Measurements from ENCODE around the gene ZNF423. TPM values are rescaled to one million over a fixed set of nuclear protein-coding genes. Genes with fewer than 3 reads are reported as not detected.

ZNF423 gene
- total RNA-seq, 1 experiment from 2014 or later: 43.6 TPM

DNA sequence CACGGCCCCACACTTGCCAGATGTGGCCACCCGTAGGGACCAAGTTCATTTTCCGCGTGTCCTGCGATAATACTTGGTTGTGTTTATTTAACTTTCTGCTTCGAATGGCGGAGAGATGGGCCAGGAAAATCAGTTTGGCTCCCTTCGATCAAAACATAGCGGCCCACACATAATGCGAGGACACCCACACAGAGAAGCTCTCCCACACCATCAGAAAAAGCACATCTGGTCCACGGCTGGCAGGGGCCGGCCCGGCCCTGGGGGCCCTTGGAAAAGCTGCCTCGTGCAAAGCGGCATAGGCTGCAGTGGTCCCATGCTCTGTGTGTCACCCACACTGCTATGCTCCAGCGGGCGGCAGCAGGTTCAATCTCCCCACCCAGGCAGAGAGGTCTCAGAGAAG lies 46.9 kb downstream of the ZNF423 start:
- no peak for DNase-seq
- Histone ChIP-seq H3K36me3 (replicated peaks; ENCODE audit: control insufficient read depth, insufficient read depth, low read length) (no peaks in the 10 kb centered on the region), H3K4me3 (ENCODE audit: insufficient read depth, low read depth, low read length) (no peak overlapping the region), H3K27me3 (ENCODE audit: control insufficient read depth, insufficient read depth, low read length) (no peaks in the 10 kb centered on the region)

DNA sequence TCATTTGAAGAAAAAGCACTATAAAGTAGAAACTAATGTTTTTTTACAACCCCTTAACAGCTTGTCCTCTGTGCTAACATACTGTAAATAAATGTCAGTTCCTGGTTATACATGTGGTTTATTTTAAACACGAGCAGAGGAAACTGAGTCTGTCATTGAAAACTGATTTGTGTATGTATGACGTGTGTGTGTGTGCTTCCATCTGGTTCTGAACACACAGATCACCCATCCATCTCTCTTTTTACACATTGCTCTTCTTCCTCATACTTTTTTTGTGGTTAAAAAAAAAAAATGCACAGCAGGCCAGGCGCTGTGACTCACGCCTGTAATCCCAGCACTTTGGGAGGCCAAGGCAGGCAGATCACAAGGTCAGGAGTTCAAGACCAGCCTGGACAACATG lies 49.5 kb downstream of the ZNF423 start:
- Histone ChIP-seq H3K27me3 (ENCODE audit: control insufficient read depth, insufficient read depth, low read length) (no peaks in the 10 kb centered on the region), H3K36me3 (replicated peaks; ENCODE audit: control insufficient read depth, insufficient read depth, low read length) (no peaks in the 10 kb centered on the region), H3K4me3 (ENCODE audit: insufficient read depth, low read depth, low read length) (no peak overlapping the region)
- DNase-seq: no peak

DNA sequence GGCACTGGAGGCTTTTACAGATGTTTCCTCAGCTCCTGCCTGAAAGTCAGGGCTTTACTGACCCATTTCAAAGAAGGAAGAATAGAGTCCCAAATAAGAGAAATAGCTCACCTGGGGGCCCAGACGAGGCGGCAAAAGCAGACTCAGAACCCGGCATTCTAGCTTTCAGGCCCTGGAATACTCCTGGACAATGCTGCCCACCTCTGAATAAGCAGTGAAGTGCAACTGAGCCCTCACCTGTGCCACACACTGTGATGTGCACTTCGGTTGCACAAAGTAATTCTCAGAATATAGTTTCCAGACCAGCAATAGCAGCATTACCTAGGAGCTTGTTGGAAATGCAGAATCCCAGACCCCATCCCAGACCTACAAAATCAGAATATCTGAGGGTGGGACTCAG lies 54.6 kb downstream of the ZNF423 start:
- Histone ChIP-seq H3K27me3 (ENCODE audit: control insufficient read depth, insufficient read depth, low read length) (no peaks in the 10 kb centered on the region), H3K36me3 (replicated peaks; ENCODE audit: control insufficient read depth, insufficient read depth, low read length) (no peaks in the 10 kb centered on the region), H3K4me3 (ENCODE audit: insufficient read depth, low read depth, low read length) (no peak overlapping the region)
- DNase-seq: no peak

DNA sequence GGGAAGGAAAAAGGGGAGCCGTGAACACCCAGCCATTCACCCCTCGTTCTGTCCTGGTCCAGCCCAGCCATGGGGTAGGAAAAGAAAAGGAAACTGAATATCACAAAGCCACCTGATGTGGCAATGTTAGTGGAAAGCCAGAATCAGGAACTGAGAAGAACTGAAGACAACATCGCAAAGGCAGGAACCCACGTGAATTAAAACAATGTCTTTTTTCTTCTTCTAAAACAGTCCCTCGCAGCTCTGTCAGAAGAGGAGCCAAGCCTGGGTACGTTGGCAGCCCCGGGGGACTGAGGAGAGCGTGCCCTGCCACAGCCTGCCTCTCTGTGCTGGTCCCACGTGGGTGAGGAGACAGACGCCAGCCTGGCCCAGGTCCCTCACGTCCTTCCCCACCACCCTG lies 55.0 kb downstream of the ZNF423 start:
- Histone ChIP-seq H3K4me3 (ENCODE audit: insufficient read depth, low read depth, low read length) (no peak overlapping the region), H3K36me3 (replicated peaks; ENCODE audit: control insufficient read depth, insufficient read depth, low read length) (no peaks in the 10 kb centered on the region), H3K27me3 (ENCODE audit: control insufficient read depth, insufficient read depth, low read length) (no peaks in the 10 kb centered on the region)
- no peak for DNase-seq

DNA sequence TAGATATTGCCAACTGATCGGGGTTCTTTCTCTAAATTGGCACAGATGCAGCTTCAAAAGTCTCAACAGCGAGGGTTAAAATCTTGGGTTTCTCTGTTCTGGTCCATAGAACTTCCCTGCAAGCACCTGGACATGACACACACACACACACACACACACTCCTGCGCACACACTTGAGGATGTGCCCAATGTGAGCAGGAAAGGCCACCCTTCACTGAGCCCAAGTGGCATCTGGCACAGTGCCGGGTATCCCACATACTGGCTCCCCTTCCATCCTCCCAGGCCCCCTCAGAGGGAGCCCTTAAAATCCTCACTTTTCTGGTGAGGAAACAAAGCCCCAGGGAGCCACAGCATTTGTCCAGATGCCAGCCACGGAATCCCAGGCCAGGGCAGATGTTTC lies 55.5 kb downstream of the ZNF423 start:
- DNase-seq: no peak
- H3K36me3 ChIP-seq (replicated peaks; ENCODE audit: control insufficient read depth, insufficient read depth, low read length): no peaks in the 10 kb centered on the region
- H3K27me3 ChIP-seq (ENCODE audit: control insufficient read depth, insufficient read depth, low read length): no peaks in the 10 kb centered on the region
- H3K4me3 ChIP-seq (ENCODE audit: insufficient read depth, low read depth, low read length): no peak overlapping the region

DNA sequence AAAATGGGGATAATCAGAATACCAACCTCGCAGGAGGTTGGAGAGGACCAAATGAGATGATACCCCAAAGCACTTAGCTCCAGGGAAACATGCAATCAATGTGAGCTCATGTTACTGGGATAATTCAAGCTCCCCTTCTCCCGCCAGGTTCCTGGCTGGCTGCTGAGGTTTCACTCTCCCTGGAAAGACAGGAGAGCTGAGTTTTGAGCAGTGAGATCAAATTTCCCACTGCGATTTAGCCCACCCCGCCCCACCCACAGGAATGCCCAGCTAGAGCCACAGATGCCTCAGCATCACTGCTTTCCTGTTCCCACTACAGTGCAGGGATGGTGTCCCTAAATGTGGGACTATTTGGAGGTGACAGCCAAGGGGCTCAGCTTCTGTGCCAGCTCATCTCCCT lies 56.7 kb downstream of the ZNF423 start:
- no peaks in the 10 kb centered on the region for H3K36me3 ChIP-seq (replicated peaks; ENCODE audit: control insufficient read depth, insufficient read depth, low read length)
- H3K4me3 ChIP-seq (ENCODE audit: insufficient read depth, low read depth, low read length): no peak overlapping the region
- peak; percentile 82 for DNase-seq
- H3K27me3 ChIP-seq (ENCODE audit: control insufficient read depth, insufficient read depth, low read length): no peaks in the 10 kb centered on the region

DNA sequence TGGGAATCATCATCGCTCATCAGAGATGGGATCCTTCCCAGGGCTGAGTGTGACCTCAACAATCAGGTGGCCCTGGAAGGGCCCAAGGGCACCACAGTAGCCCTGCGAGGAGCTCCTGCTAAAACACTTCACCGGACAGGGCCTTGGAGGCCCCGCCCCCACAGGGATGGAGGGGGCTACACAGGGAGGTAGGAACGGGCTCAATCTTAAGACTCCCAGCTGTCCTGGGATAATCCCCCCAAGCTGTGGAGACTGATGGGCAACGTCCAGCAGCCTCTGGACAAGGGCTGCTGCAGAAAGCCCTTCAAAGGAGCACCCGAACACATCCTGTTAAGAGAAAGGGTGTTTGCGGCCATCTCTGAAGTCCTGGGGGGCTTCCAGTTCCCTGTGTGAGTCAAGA lies 60.4 kb downstream of the ZNF423 start:
- Histone ChIP-seq H3K4me3 (ENCODE audit: insufficient read depth, low read depth, low read length) (no peak overlapping the region), H3K36me3 (replicated peaks; ENCODE audit: control insufficient read depth, insufficient read depth, low read length) (no peaks in the 10 kb centered on the region), H3K27me3 (ENCODE audit: control insufficient read depth, insufficient read depth, low read length) (no peaks in the 10 kb centered on the region)
- no peak for DNase-seq

DNA sequence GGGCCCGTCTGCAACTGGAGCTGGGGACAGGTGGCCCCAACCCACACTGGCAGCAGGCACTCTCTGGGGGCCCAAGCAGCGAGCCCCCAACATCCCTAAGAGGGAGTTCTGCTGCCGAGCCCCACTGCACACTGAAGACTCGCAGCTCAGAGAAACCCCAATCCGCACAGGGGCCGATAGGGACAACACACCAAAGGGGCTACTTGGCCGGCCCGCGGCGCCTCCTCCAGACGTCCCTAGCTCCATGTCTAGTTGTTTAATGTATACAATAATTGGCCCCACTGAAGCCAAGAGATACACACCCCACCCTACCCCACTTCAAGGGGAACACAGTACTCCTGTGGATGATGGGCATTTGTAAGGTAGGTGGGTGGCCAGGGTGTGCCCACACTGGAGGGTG lies 62.7 kb downstream of the ZNF423 start:
- Histone ChIP-seq H3K36me3 (replicated peaks; ENCODE audit: control insufficient read depth, insufficient read depth, low read length) (0 out of 2 replicates have a peak, but pooled peaks cover 1% of the 10 kb centered on the region), H3K27me3 (ENCODE audit: control insufficient read depth, insufficient read depth, low read length) (no peaks in the 10 kb centered on the region), H3K4me3 (ENCODE audit: insufficient read depth, low read depth, low read length) (no peak overlapping the region)
- DNase-seq: no peak

DNA sequence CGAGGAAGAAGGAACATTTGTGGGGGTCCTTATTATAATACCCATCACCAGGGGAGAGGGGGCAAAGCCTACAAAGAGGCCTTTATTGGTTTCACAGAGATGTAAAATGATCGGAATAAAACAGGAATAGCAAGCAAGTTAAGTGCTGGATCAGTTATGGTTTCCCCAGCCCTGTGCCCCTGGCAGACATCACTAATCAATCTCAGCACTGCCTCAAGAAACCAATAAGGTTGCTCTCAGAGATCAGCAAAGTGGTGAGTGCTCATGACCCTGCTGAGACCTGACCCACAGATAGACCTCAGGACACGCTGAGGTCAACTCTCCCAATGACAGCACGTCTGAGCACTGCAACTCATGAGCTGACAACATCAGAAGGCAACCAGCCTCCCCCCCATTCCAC lies 66.3 kb downstream of the ZNF423 start:
- no peaks in the 10 kb centered on the region for H3K27me3 ChIP-seq (ENCODE audit: control insufficient read depth, insufficient read depth, low read length)
- 0 out of 2 replicates have a peak, but pooled peaks cover 1% of the 10 kb centered on the region for H3K36me3 ChIP-seq (replicated peaks; ENCODE audit: control insufficient read depth, insufficient read depth, low read length)
- no peak for DNase-seq
- H3K4me3 ChIP-seq (ENCODE audit: insufficient read depth, low read depth, low read length): no peak overlapping the region

DNA sequence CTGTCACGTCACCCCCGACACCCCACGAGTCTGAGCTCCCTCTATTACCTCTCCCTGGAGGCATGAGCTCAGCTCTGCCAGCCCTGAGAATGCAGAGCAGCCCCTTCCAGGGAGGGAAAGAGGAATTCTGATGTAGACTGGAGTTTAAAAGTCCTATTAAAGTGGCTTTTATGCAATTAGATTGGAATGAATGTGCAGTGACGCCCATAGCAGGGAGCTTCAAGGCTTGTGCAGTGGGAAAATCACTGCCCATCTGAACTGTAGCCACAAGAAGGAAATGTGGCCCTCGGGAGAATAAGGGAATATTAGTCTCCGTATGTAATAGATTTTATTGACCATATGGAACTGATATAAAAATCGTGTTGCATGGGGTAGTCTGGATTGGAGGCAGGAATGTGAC lies 66.9 kb downstream of the ZNF423 start:
- H3K36me3 ChIP-seq (replicated peaks; ENCODE audit: control insufficient read depth, insufficient read depth, low read length): 0 out of 2 replicates have a peak, but pooled peaks cover 1% of the 10 kb centered on the region
- DNase-seq: no peak
- no peak overlapping the region for H3K4me3 ChIP-seq (ENCODE audit: insufficient read depth, low read depth, low read length)
- no peaks in the 10 kb centered on the region for H3K27me3 ChIP-seq (ENCODE audit: control insufficient read depth, insufficient read depth, low read length)

DNA sequence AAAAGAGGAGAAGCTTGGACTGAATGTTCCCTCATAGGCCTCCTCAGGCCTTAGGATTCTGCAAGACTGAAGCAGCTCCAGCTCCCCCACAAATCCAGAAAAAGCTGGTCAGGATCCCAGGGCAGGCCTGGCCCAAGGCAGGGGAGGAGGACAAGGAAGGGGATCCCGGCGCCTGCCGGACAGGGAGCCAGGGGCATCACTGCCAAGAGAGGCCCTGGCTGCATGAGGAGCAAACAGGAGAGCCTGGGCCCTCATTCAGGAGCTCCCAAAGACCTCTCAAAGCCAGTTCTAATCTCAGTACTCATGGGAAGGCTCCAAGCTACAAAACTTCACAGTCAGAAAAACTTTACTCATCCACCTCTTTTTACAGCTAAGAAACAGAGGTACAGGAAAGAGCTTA lies 67.3 kb downstream of the ZNF423 start:
- Histone ChIP-seq H3K27me3 (ENCODE audit: control insufficient read depth, insufficient read depth, low read length) (no peaks in the 10 kb centered on the region), H3K36me3 (replicated peaks; ENCODE audit: control insufficient read depth, insufficient read depth, low read length) (0 out of 2 replicates have a peak, but pooled peaks cover 1% of the 10 kb centered on the region), H3K4me3 (ENCODE audit: insufficient read depth, low read depth, low read length) (no peak overlapping the region)
- DNase-seq: no peak

DNA sequence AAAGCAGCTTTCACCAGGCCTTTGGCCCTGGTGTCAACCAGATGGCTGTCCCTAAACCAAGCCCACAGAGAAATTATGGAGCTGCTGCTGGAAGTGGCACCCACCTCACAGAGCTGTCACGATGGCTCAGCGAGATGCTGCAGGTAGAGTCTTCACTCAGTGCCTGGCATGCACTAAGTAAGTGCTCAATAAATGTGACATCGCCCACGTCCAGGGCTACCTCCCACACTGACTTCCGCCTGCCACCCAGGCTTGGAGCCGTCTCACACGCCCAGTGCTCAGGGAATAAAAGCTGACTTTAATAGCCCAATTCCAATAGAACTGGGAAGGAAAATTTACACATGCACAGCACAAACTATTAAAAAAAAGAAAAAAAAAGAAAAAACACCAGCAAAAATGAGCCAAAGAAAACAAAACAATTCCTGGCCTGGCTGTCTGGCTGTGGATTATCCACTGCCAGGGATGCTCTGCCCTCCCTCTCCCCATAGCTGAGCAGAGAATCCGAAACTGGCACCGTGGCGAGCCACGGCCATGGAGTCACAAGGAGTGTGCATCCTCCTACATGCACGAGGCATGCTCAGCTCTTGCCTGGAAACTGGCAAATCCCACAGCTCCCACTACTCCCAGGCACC lies 68.9 kb downstream of the ZNF423 start:
- Histone ChIP-seq H3K4me3 (ENCODE audit: insufficient read depth, low read depth, low read length) (no peak overlapping the region), H3K27me3 (ENCODE audit: control insufficient read depth, insufficient read depth, low read length) (no peaks in the 10 kb centered on the region), H3K36me3 (replicated peaks; ENCODE audit: control insufficient read depth, insufficient read depth, low read length) (0 out of 2 replicates have a peak, but pooled peaks cover 1% of the 10 kb centered on the region)
- DNase-seq: no peak

DNA sequence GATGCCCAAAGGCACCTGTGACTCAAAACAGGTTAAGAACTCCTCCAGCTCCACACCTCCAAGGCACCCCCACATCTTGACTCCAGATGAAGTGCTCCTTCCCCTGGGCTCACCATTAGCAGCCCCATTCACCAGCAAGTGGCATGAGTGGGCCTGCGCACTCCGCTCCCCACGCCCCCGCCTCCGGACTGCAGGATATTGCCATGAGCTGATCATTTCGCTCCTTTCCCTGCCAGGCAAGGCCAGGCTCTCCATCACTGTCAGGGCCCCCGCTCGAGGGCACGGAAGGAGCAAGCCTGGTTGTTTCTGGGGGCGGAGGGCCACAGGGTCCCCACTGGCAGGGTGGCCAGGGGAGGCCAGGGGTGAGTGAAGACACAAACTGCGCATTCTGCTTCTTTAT lies 69.9 kb downstream of the ZNF423 start:
- Histone ChIP-seq H3K27me3 (ENCODE audit: control insufficient read depth, insufficient read depth, low read length) (no peaks in the 10 kb centered on the region), H3K36me3 (replicated peaks; ENCODE audit: control insufficient read depth, insufficient read depth, low read length) (0 out of 2 replicates have a peak, but pooled peaks cover 1% of the 10 kb centered on the region), H3K4me3 (ENCODE audit: insufficient read depth, low read depth, low read length) (no peak overlapping the region)
- no peak for DNase-seq

DNA sequence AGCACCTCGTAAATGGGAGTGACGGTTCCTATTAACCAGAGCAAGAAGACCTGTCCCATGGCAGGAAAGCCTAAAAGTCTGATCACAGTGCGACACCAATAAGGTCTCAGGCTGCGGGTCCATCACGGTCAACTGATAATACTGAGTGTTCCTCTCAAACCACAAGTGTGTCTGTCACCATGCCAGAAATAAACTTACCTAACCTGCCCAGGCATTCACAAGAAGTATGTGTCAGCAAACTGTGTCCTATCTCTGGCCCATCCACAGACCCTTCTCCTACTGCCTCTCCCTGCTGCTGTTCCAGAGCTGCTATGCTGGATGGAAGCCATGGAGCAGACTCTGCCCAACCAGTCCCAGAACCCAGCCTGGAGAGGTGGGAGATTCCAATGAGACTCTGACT lies 73.5 kb downstream of the ZNF423 start:
- Histone ChIP-seq H3K36me3 (replicated peaks; ENCODE audit: control insufficient read depth, insufficient read depth, low read length) (no peaks in the 10 kb centered on the region), H3K27me3 (ENCODE audit: control insufficient read depth, insufficient read depth, low read length) (no peaks in the 10 kb centered on the region), H3K4me3 (ENCODE audit: insufficient read depth, low read depth, low read length) (no peak overlapping the region)
- no peak for DNase-seq

DNA sequence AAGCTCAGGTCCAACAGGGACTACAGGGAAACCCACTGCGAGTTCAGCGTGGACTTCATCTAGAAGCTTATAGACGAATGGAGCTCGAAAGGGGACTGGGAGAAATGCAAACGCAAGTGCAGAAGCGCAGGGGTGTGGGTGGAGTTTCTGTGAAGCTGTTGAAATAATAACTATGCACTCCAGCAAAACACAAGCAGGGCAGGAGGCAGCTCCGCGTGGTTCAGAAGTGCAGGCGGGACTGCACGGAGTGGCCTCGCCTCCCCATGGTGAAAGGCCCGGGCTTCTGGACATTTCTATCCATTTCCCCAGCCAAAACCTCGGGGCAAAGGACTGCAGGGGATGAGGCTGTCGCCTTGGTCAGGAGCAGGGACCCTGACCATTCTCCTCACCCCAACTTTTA lies 74.5 kb downstream of the ZNF423 start:
- no peaks in the 10 kb centered on the region for H3K27me3 ChIP-seq (ENCODE audit: control insufficient read depth, insufficient read depth, low read length)
- no peaks in the 10 kb centered on the region for H3K36me3 ChIP-seq (replicated peaks; ENCODE audit: control insufficient read depth, insufficient read depth, low read length)
- no peak for DNase-seq
- H3K4me3 ChIP-seq (ENCODE audit: insufficient read depth, low read depth, low read length): no peak overlapping the region

DNA sequence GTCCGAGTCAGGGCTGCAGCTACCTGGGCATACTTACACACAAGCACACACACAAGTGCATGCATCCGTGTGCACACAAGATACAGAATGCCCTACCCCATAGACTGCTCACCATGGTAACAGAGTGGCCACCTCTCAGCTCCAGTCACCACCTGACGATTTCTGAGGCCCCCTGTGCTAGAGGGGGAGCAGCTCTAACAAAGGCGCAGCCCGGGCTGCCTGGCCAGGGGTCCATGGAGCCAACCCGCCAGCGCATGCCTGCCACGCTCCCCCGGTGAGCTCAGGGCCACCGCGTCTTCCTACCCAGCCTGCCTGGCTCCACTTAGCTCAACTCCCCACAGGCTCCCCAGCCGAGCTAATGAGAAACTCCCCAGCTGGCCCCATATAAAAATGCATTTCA lies 75.5 kb downstream of the ZNF423 start:
- Histone ChIP-seq H3K4me3 (ENCODE audit: insufficient read depth, low read depth, low read length) (no peak overlapping the region), H3K27me3 (ENCODE audit: control insufficient read depth, insufficient read depth, low read length) (no peaks in the 10 kb centered on the region)

More for the DNA sequence above, 75.5 kb downstream of the ZNF423 start:
- no peaks in the 10 kb centered on the region for H3K36me3 ChIP-seq (replicated peaks; ENCODE audit: control insufficient read depth, insufficient read depth, low read length)
- DNase-seq: peak; percentile 57

Measured in H7 (cell line).